GM12873 (cell line): ENCODE data around the gene MRPL54.

Experiments used
- CTCF ChIP-seq: IDR thresholded peaks from 2 replicates; pipeline ENCODE4 v1.5.1; 2012; ENCODE audit warnings: low read depth, mild to moderate bottlenecking, moderate library complexity, low read length, control low read depth; ENCODE audit not compliant: insufficient read depth; ENCODE audit errors: missing control alignments

The MRPL54 gene

GRCh38 chr19:3814648-3815047, 52.2 kb downstream of the MRPL54 start:
- TF ChIP-seq CTCF: no peak

- no peak for TF ChIP-seq CTCF
These were observed 54.2 kb downstream of the MRPL54 start for GRCh38 chr19:3816566-3817218.
